Esophagus muscularis mucosa (tissue), 4 donors: ENCODE measurements around the gene DNER. TPM values are rescaled to one million over a fixed set of nuclear protein-coding genes. Genes with fewer than 3 reads are reported as not detected.

Source experiments
- DNase-seq: peaks from one replicate; pipeline ENCODE4 v3.0.0-alpha.2; 2017; ENCODE audit errors: extremely low spot score
- H3K27ac ChIP-seq, 4 donors: fragments of 200-600 bp; sonication (generic); replicated peaks in 1 of 4; 1 replicate in 3 of 4; 2 replicates in 1 of 4; pipeline ENCODE4 v1.5.1; 2016 to 2019; ENCODE audit warnings: mild to moderate bottlenecking in 1 of 4
- H3K27me3 ChIP-seq, 4 donors: fragments of 200-600 bp; sonication (generic); one replicate each; pipeline versions ENCODE4 v1.5.1 to v1.6.0; 2016 to 2019
- H3K36me3 ChIP-seq, 4 donors: fragments of 200-600 bp; sonication (generic); one replicate each; pipeline ENCODE4 v1.5.1; 2016 to 2019
- H3K4me1 ChIP-seq, 4 donors: fragments of 200-600 bp; sonication (generic); one replicate each; pipeline ENCODE4 v1.5.1; 2016 to 2019
- H3K4me3 ChIP-seq, 4 donors: fragments of 200-600 bp; sonication (generic); 1 replicate in 2 of 4; 2 replicates in 2 of 4; pipeline ENCODE4 v1.5.1; 2016 to 2019; ENCODE audit warnings: mild to moderate bottlenecking in 4 of 4, moderate library complexity in 1 of 4
- H3K9me3 ChIP-seq, 4 donors: fragments of 200-600 bp; sonication (generic); 1 replicate in 3 of 4; 2 replicates in 1 of 4; pipeline ENCODE4 v1.5.1; 2016 to 2019
- CTCF ChIP-seq, 3 experiments: fragments of 200-600 bp in 2 of 3; fragments of 450-650 bp in 1 of 3; sonication (generic) in 2 of 3; IDR thresholded peaks; one replicate each; pipeline ENCODE4 v1.5.1; 2017 to 2019; ENCODE audit warnings: antibody characterized with exemption in 3 of 3, mild to moderate bottlenecking in 2 of 3, moderate library complexity in 1 of 3
- EP300 ChIP-seq: sonication (generic); formaldehyde crosslinking; IDR thresholded peaks from one replicate; pipeline ENCODE4 v1.6.1; 2017; ENCODE audit warnings: antibody characterized with exemption
- POLR2A ChIP-seq: fragments of 450-650 bp; IDR thresholded peaks from one replicate; pipeline ENCODE4 v1.6.1; 2017; ENCODE audit warnings: antibody characterized with exemption, moderate library complexity, mild to moderate bottlenecking, low read depth
- POLR2AphosphoS5 ChIP-seq, 2 donors: sonication (generic); formaldehyde crosslinking; IDR thresholded peaks; one replicate each; pipeline ENCODE4 v1.6.1; 2017; ENCODE audit warnings: antibody characterized with exemption in 2 of 2
- WGBS: methylation state at CpG from one replicate; pipeline ENCODE4 v1.1.5; 2018; 5-methylcytosine and 5-hydroxymethylcytosine counted together
- intact Hi-C: fragments of 100-400 bp; cut with DNase I; formaldehyde crosslinking; loops from one replicate; pipeline ENCODE4 v1.15.1; 2023
- total RNA-seq, 4 donors: library from RNA; depleted of rRNA; stranded (reverse); fragments of >200 nt; gene quantifications; one replicate each; pipeline versions ENCODE4 v1.1.0 to v1.2.1, GENCODE V29; 2016

The DNER gene
- total RNA-seq, 4 donors from 2014 or later = 2.9 to 5.3 (median 4.6) TPM

- no peak for TF ChIP-seq CTCF (IDR thresholded peaks at IDR 0.05)
- TF ChIP-seq POLR2A = no peak
- no peak for TF ChIP-seq POLR2AphosphoS5 (IDR thresholded peaks at IDR 0.05)
- TF ChIP-seq EP300 = no peak
- intact Hi-C loops = no loop called here
- Histone ChIP-seq H3K9me3 (no peaks in the 10 kb centered on the region), H3K27ac (no peak overlapping the region), H3K27me3 (peaks cover 0 to 3% (median 0%) of the 10 kb centered on the region in 4 donors), H3K4me3 (no peak overlapping the region), H3K4me1 (no peaks in the 10 kb centered on the region), H3K36me3 (no peaks in the 10 kb centered on the region)
- WGBS = 92% methylated on average over 3 of the region's 3 CpGs
- no peak for DNase-seq
Measured at GRCh38 chr2:229666811-229667210, 47.5 kb downstream of the DNER start.

- Histone ChIP-seq H3K4me1 (no peaks in the 10 kb centered on the region), H3K27me3 (peaks cover 0 to 3% (median 0%) of the 10 kb centered on the region in 4 donors), H3K27ac (no peak overlapping the region), H3K9me3 (no peaks in the 10 kb centered on the region), H3K4me3 (no peak overlapping the region), H3K36me3 (no peaks in the 10 kb centered on the region)
- intact Hi-C loops = no loop called here
- 56% methylated on average over 1 of the region's 1 CpG for WGBS
- no peak for TF ChIP-seq POLR2A
- TF ChIP-seq POLR2AphosphoS5 (IDR thresholded peaks at IDR 0.05) = no peak
- no peak for TF ChIP-seq CTCF (IDR thresholded peaks at IDR 0.05)
- TF ChIP-seq EP300 = no peak
- no peak for DNase-seq
Measured at GRCh38 chr2:229665158-229665557, 49.2 kb downstream of the DNER start.

- Histone ChIP-seq H3K9me3 (no peaks in the 10 kb centered on the region), H3K27ac (no peak overlapping the region), H3K4me3 (no peak overlapping the region), H3K36me3 (no peaks in the 10 kb centered on the region), H3K4me1 (no peaks in the 10 kb centered on the region), H3K27me3 (no peaks in the 10 kb centered on the region)
- intact Hi-C loops = no loop called here
- no peak for TF ChIP-seq POLR2A
- TF ChIP-seq POLR2AphosphoS5 (IDR thresholded peaks at IDR 0.05) = no peak
- no peak for TF ChIP-seq EP300
- no peak for TF ChIP-seq CTCF (IDR thresholded peaks at IDR 0.05)
- no peak for DNase-seq
- 93% methylated on average over 3 of the region's 3 CpGs for WGBS
Measured at GRCh38 chr2:229661478-229661877, 52.9 kb downstream of the DNER start.

GRCh38 chr2:229660951-229661350, 53.4 kb downstream of the DNER start:
- intact Hi-C loops = no loop called here
- Histone ChIP-seq H3K27ac (no peak overlapping the region), H3K36me3 (no peaks in the 10 kb centered on the region), H3K9me3 (no peaks in the 10 kb centered on the region), H3K4me1 (no peaks in the 10 kb centered on the region), H3K27me3 (no peaks in the 10 kb centered on the region), H3K4me3 (no peak overlapping the region)
- DNase-seq = no peak
- TF ChIP-seq POLR2AphosphoS5 (IDR thresholded peaks at IDR 0.05) = no peak
- TF ChIP-seq POLR2A = no peak
- TF ChIP-seq EP300 = no peak
- TF ChIP-seq CTCF (IDR thresholded peaks at IDR 0.05) = no peak

- H3K27ac ChIP-seq = no peak overlapping the region
- no peak for DNase-seq
- H3K36me3 ChIP-seq = no peaks in the 10 kb centered on the region
- intact Hi-C loops = no loop called here
- no peak overlapping the region for H3K4me3 ChIP-seq
- TF ChIP-seq EP300 = no peak
- TF ChIP-seq POLR2A = no peak
- TF ChIP-seq CTCF (IDR thresholded peaks at IDR 0.05) = no peak
- no peak for TF ChIP-seq POLR2AphosphoS5 (IDR thresholded peaks at IDR 0.05)
- H3K9me3 ChIP-seq = no peaks in the 10 kb centered on the region
- H3K4me1 ChIP-seq = no peaks in the 10 kb centered on the region
- H3K27me3 ChIP-seq = no peaks in the 10 kb centered on the region
Measured at GRCh38 chr2:229660391-229660790, 54.0 kb downstream of the DNER start.
